BE2C (cell line): ENCODE measurements around the gene ZBTB48.

Source experiments
- DNase-seq: peaks from one replicate; pipeline ENCODE4 v3.0.0-alpha.2; 2020
- H3K27me3 ChIP-seq: fragments of 250-450 bp; sonication (Bioruptor Pico); 2 replicates; pipeline ENCODE4 v1.5.1; 2020; ENCODE audit warnings: mild to moderate bottlenecking
- H3K36me3 ChIP-seq: fragments of 250-450 bp; sonication (Bioruptor Pico); 2 replicates; pipeline ENCODE4 v1.5.1; 2020; ENCODE audit warnings: mild to moderate bottlenecking
- H3K4me1 ChIP-seq: fragments of 250-450 bp; sonication (Bioruptor Pico); 2 replicates; pipeline ENCODE4 v1.5.1; 2020
- H3K4me3 ChIP-seq: 2 replicates; pipeline ENCODE4 v1.5.1; 2011; ENCODE audit warnings: low read depth, low read length
- H3K9me3 ChIP-seq: fragments of 250-450 bp; sonication (Bioruptor Pico); 2 replicates; pipeline ENCODE4 v1.5.1; 2020
- CTCF ChIP-seq: IDR thresholded peaks from 2 replicates; pipeline ENCODE4 v1.5.1; 2012; ENCODE audit warnings: mild to moderate bottlenecking, low read depth, low read length

Gene ZBTB48

DNA sequence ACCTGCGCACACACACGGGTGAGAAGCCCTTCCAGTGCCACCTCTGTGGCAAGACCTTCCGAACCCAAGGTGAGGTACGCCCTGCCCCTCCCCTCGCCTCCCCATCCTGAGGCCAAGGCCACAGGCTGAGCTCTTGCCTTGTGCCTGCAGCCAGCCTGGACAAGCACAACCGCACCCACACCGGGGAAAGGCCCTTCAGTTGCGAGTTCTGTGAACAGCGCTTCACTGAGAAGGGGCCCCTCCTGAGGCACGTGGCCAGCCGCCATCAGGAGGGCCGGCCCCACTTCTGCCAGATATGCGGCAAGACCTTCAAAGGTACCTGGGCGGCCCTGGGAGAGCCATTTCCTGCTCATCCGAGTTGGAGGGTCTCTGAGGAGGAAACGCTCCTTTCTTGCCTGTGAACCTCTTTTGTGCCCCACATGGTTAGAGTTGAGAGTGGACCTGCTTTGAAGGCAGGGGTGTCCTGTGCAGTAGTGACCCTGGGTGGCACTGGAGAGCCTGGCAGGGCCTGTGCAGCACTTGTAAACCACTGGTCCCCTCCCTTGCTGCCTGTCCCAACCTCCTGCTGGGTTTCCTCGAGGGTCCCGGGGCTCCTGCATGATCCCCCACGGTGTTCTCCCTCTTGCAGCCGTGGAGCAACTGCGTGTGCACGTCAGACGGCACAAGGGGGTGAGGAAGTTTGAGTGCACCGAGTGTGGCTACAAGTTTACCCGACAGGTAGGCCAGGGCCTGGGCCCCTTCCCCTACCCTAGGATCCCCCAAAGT, 8.5 kb downstream of the ZBTB48 start:
- H3K9me3 ChIP-seq, result no peaks in the 10 kb centered on the region
- H3K27me3 ChIP-seq, result no peaks in the 10 kb centered on the region
- H3K4me1 ChIP-seq, result no peaks in the 10 kb centered on the region
- no peak for DNase-seq
- no peak for TF ChIP-seq CTCF
- H3K4me3 ChIP-seq, result no peak overlapping the region
- peaks cover 10% of the 10 kb centered on the region for H3K36me3 ChIP-seq

DNA sequence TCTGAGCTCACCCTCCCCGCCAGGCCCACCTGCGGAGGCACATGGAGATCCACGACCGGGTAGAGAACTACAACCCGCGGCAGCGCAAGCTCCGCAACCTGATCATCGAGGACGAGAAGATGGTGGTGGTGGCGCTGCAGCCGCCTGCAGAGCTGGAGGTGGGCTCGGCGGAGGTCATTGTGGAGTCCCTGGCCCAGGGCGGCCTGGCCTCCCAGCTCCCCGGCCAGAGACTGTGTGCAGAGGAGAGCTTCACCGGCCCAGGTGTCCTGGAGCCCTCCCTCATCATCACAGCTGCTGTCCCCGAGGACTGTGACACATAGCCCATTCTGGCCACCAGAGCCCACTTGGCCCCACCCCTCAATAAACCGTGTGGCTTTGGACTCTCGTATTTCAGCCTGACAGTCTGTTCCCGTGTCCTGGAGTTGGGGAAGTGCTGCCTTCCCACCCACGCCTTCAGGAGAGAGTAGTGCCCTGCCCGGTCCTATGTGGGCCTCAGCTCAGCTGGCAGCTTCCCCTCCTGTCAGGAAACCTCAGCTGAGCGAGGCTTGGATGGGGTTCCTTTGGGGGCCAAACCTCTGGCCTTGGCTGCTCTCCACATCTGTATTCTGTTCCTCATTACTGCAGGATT, 9.2 kb downstream of the ZBTB48 start:
- no peak for TF ChIP-seq CTCF
- H3K36me3 ChIP-seq, result peaks cover 16% of the 10 kb centered on the region
- no peaks in the 10 kb centered on the region for H3K4me1 ChIP-seq

GRCh38 chr1:6590046-6590445, 10.3 kb downstream of the ZBTB48 start:
- peaks cover 19% of the 10 kb centered on the region for H3K36me3 ChIP-seq
- TF ChIP-seq CTCF, result no peak
- H3K9me3 ChIP-seq, result no peaks in the 10 kb centered on the region
- no peak for DNase-seq
- no peaks in the 10 kb centered on the region for H3K4me1 ChIP-seq
- no peak overlapping the region for H3K4me3 ChIP-seq
- H3K27me3 ChIP-seq, result no peaks in the 10 kb centered on the region

More for the DNA sequence above, 9.2 kb downstream of the ZBTB48 start:
- DNase-seq, result no peak
- Histone ChIP-seq H3K27me3 (no peaks in the 10 kb centered on the region), H3K9me3 (no peaks in the 10 kb centered on the region), H3K4me3 (no peak overlapping the region)

- Histone ChIP-seq H3K4me3 (no peak overlapping the region), H3K27me3 (no peaks in the 10 kb centered on the region), H3K9me3 (no peaks in the 10 kb centered on the region), H3K4me1 (no peaks in the 10 kb centered on the region), H3K36me3 (peaks cover 31% of the 10 kb centered on the region)
- no peak for TF ChIP-seq CTCF
- no peak for DNase-seq
These were observed 11.4 kb downstream of the ZBTB48 start for GRCh38 chr1:6591222-6591621.

- Histone ChIP-seq H3K27me3 (no peaks in the 10 kb centered on the region), H3K36me3 (peaks cover 34% of the 10 kb centered on the region), H3K4me3 (no peak overlapping the region), H3K4me1 (no peaks in the 10 kb centered on the region), H3K9me3 (no peaks in the 10 kb centered on the region)
- no peak for TF ChIP-seq CTCF
- DNase-seq, result no peak
These were observed 11.8 kb downstream of the ZBTB48 start for GRCh38 chr1:6591644-6592043.

GRCh38 chr1:6592441-6592840, 12.6 kb downstream of the ZBTB48 start:
- no peak for TF ChIP-seq CTCF

More at GRCh38 chr1:6592441-6592840, 12.6 kb downstream of the ZBTB48 start:
- Histone ChIP-seq H3K4me1 (no peaks in the 10 kb centered on the region), H3K4me3 (no peak overlapping the region), H3K9me3 (no peaks in the 10 kb centered on the region), H3K27me3 (no peaks in the 10 kb centered on the region), H3K36me3 (peaks cover 34% of the 10 kb centered on the region)
- DNase-seq, result no peak
